Erythroblast (primary cell): Measurements from ENCODE around the gene LAS1L.

Experiments used
- GATA1 ChIP-seq: IDR thresholded peaks from 2 replicates; pipeline ENCODE4 v1.6.1; 2011; ENCODE audit warnings: low read depth, mild to moderate bottlenecking, control low read depth, low read length, moderate library complexity
- POLR2A ChIP-seq: IDR thresholded peaks from 2 replicates; pipeline ENCODE4 v1.6.1; 2011; ENCODE audit warnings: mild to moderate bottlenecking, low read length

DNA sequence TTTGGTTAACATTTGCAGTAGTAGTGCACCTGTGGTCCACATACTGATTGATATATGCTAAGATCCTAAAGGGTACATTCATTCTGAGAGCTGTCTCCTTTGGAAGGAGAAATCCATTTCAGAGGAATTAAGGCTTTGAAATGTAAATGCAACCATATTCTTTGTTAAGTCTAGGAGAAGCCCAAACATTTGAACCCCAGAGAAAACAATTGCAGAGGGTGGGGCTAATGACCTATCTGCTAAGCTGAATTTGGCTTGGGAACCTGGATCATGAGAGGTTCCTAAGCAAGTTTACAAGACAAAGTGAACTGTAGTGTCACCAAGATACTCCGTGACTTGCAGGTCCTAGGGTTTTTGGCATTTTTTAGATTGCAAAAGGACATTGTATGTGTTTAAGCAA lies 41.2 kb downstream of the LAS1L start:
- TF ChIP-seq POLR2A, result no peak
- no peak for TF ChIP-seq GATA1
